DOHH2 (cell line): Measurements from ENCODE around the gene KCNK7.
A peak's percentile ranks its signal among the peaks of the same experiment; 100 is the strongest.

Source experiments
- H3F3A ChIP-seq: fragments of 200-600 bp; sonication (generic), shearing (Covaris generic); 2 replicates; pipeline ENCODE4 v1.6.0; 2016; ENCODE audit warnings: antibody characterized with exemption, mild to moderate bottlenecking; ENCODE audit not compliant: control insufficient read depth, insufficient read depth
- H3K27ac ChIP-seq: fragments of 200-600 bp; sonication (generic); 2 replicates; pipeline ENCODE4 v1.5.1; 2014; ENCODE audit warnings: low read depth, mild to moderate bottlenecking, low read length, moderate library complexity
- H3K27me3 ChIP-seq: fragments of 200-600 bp; sonication (generic); 2 replicates; pipeline ENCODE4 v1.6.1; 2014; ENCODE audit warnings: mild to moderate bottlenecking, low read length, mixed read lengths; ENCODE audit not compliant: control insufficient read depth
- H3K36me3 ChIP-seq: fragments of 200-600 bp; sonication (generic); 2 replicates; pipeline ENCODE4 v1.6.1; 2014; ENCODE audit warnings: mild to moderate bottlenecking, low read length, moderate library complexity, mixed read lengths; ENCODE audit not compliant: control insufficient read depth
- H3K4me1 ChIP-seq: fragments of 200-600 bp; sonication (generic); 2 replicates; pipeline ENCODE4 v1.6.1; 2014; ENCODE audit warnings: mild to moderate bottlenecking, low read length, mixed read lengths; ENCODE audit not compliant: control insufficient read depth
- H3K4me2 ChIP-seq: fragments of 200-600 bp; sonication (generic); 2 replicates; pipeline ENCODE4 v1.6.0; 2014; ENCODE audit warnings: mild to moderate bottlenecking, low read length, moderate library complexity
- H3K4me3 ChIP-seq: fragments of 200-600 bp; sonication (generic); 2 replicates; pipeline ENCODE4 v1.5.1; 2014; ENCODE audit warnings: mild to moderate bottlenecking, low read length, mixed read lengths
- H3K79me2 ChIP-seq: fragments of 200-600 bp; sonication (generic); 2 replicates; pipeline ENCODE4 v1.6.1; 2014; ENCODE audit warnings: mild to moderate bottlenecking, low read length, mixed read lengths; ENCODE audit not compliant: control insufficient read depth
- H3K9me2 ChIP-seq: fragments of 200-600 bp; sonication (generic); replicated peaks from 2 replicates; pipeline ENCODE4 v1.6.1; 2014; ENCODE audit warnings: mild to moderate bottlenecking, low read length, mixed read lengths; ENCODE audit not compliant: control insufficient read depth
- H3K9me3 ChIP-seq: fragments of 200-600 bp; sonication (generic); 2 replicates; pipeline ENCODE4 v1.6.1; 2014; ENCODE audit warnings: antibody characterized with exemption, low read length, mixed read lengths; ENCODE audit not compliant: control insufficient read depth, insufficient read depth
- H4K20me1 ChIP-seq: fragments of 200-600 bp; sonication (generic); 2 replicates; pipeline ENCODE4 v1.6.0; 2014; ENCODE audit warnings: low read depth, mild to moderate bottlenecking, antibody characterized with exemption, low read length, moderate library complexity; ENCODE audit not compliant: control insufficient read depth, insufficient read depth
- CTCF ChIP-seq: fragments of 200-600 bp; sonication (generic); IDR thresholded peaks from one replicate; pipeline ENCODE4 v1.5.1; 2014; ENCODE audit warnings: antibody characterized with exemption, mild to moderate bottlenecking, low read depth, low read length; ENCODE audit not compliant: poor library complexity, severe bottlenecking
- EZH2phosphoT487 ChIP-seq: fragments of 200-600 bp; sonication (generic); IDR thresholded peaks from 2 replicates; pipeline ENCODE4 v1.6.1; 2017; ENCODE audit warnings: borderline replicate concordance, mild to moderate bottlenecking, antibody characterized with exemption, low read length, moderate library complexity, mixed read lengths

KCNK7 gene

GRCh38 chr11:65629579-65629978 is 34.0 kb upstream of the KCNK7 start:
- Histone ChIP-seq H3K4me3 (no peak overlapping the region), H3K36me3 (peaks cover 79% of the 10 kb centered on the region), H3K79me2 (no peaks in the 10 kb centered on the region), H3F3A (no peaks in the 10 kb centered on the region), H3K4me2 (no peak overlapping the region), H3K27ac (no peak overlapping the region), H3K27me3 (no peaks in the 10 kb centered on the region), H4K20me1 (no peaks in the 10 kb centered on the region), H3K9me3 (no peaks in the 10 kb centered on the region), H3K9me2 (no peaks in the 10 kb centered on the region), H3K4me1 (no peaks in the 10 kb centered on the region)
- TF ChIP-seq EZH2phosphoT487 = no peak
- no peak for TF ChIP-seq CTCF

- Histone ChIP-seq H4K20me1 (no peaks in the 10 kb centered on the region), H3K9me2 (no peaks in the 10 kb centered on the region), H3K4me2 (no peak overlapping the region), H3K27me3 (no peaks in the 10 kb centered on the region), H3K27ac (no peak overlapping the region), H3K4me3 (no peak overlapping the region), H3K36me3 (peaks cover 84% of the 10 kb centered on the region), H3F3A (no peaks in the 10 kb centered on the region), H3K4me1 (no peaks in the 10 kb centered on the region), H3K79me2 (no peaks in the 10 kb centered on the region), H3K9me3 (no peaks in the 10 kb centered on the region)
- TF ChIP-seq CTCF = no peak
- TF ChIP-seq EZH2phosphoT487 = no peak
These were observed 31.6 kb upstream of the KCNK7 start for GRCh38 chr11:65627202-65627601.

- Histone ChIP-seq H3K9me2 (no peaks in the 10 kb centered on the region), H3K27ac (no peak overlapping the region), H3K4me3 (no peak overlapping the region), H3K27me3 (no peaks in the 10 kb centered on the region), H3K36me3 (peaks cover 90% of the 10 kb centered on the region), H3K79me2 (no peaks in the 10 kb centered on the region), H3K9me3 (no peaks in the 10 kb centered on the region), H3K4me1 (no peaks in the 10 kb centered on the region), H3F3A (no peaks in the 10 kb centered on the region), H4K20me1 (no peaks in the 10 kb centered on the region), H3K4me2 (no peak overlapping the region)
- no peak for TF ChIP-seq EZH2phosphoT487
- TF ChIP-seq CTCF = peak; percentile 74
These were observed 30.2 kb upstream of the KCNK7 start for GRCh38 chr11:65625628-65626342.
